GM13977 (cell line): Measurements from ENCODE around the gene TWNK.

Experiments used
- DNase-seq: peaks from one replicate; pipeline ENCODE4 v3.0.0; 2012; ENCODE audit warnings: low spot score
- in situ Hi-C: fragments of 300-500 bp; cut with MboI; formaldehyde crosslinking; loops from one replicate; pipeline ENCODE4 v1.12.0; 2022; ENCODE audit warnings: low sequenced_read_pairs, low pct_unique_long_range_greater_than_20kb, mixed read lengths, inconsistent platforms; ENCODE audit not compliant: unreplicated experiment
- TF ChIP-seq, protein P1 (sequence below): IDR thresholded peaks from 2 replicates; pipeline ENCODE4 v1.5.1; 2012; ENCODE audit warnings: mild to moderate bottlenecking, control low read depth; ENCODE audit not compliant: insufficient read depth; ENCODE audit errors: extremely low read depth, missing control alignments

TWNK gene

GRCh38 chr10:100998991-100999741, 11.8 kb downstream of the TWNK start:
- DNase-seq = peak; percentile 96
- TF ChIP-seq, protein P1, sequence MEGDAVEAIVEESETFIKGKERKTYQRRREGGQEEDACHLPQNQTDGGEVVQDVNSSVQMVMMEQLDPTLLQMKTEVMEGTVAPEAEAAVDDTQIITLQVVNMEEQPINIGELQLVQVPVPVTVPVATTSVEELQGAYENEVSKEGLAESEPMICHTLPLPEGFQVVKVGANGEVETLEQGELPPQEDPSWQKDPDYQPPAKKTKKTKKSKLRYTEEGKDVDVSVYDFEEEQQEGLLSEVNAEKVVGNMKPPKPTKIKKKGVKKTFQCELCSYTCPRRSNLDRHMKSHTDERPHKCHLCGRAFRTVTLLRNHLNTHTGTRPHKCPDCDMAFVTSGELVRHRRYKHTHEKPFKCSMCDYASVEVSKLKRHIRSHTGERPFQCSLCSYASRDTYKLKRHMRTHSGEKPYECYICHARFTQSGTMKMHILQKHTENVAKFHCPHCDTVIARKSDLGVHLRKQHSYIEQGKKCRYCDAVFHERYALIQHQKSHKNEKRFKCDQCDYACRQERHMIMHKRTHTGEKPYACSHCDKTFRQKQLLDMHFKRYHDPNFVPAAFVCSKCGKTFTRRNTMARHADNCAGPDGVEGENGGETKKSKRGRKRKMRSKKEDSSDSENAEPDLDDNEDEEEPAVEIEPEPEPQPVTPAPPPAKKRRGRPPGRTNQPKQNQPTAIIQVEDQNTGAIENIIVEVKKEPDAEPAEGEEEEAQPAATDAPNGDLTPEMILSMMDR = peak; percentile 92
- in situ Hi-C loops = no loop called here

DNA sequence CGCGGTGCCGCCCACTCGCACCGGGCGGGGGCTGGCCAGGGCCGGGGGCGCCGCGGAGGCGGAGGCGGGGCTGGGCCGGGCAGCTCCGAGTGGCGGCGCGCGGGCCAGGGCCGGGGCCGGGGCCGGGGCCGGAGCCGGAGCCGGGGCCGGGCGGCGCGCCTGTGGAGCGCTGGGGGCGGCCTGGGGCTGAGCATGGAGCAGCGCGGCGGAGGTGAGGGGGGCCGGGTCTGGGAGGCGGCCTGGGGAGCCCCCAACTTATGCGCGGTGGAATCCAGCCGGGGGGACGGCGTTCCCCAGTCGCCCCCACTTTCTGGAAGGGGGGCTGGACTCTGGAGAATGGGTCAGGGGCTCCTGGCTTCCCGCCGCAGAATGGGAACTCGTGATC, 12.4 kb downstream of the TWNK start, which contains the start of gene LZTS2:
Gene LZTS2, plus strand, starts transcription at position 67 of the 385 bp plus-strand sequence. CDS start 2,731 bp downstream, outside the sequence.
- TF ChIP-seq, protein P1 = no peak
- DNase-seq = no peak
- in situ Hi-C loops = no loop called here

- in situ Hi-C loops = no loop called here
- TF ChIP-seq, protein P1 = no peak
- no peak for DNase-seq
Observed at GRCh38 chr10:101000127-101000914, 13.0 kb downstream of the TWNK start.

GRCh38 chr10:101000915-101001658, 13.7 kb downstream of the TWNK start:
- no peak for DNase-seq
- in situ Hi-C loops = no loop called here
- TF ChIP-seq, protein P1 = no peak

DNA sequence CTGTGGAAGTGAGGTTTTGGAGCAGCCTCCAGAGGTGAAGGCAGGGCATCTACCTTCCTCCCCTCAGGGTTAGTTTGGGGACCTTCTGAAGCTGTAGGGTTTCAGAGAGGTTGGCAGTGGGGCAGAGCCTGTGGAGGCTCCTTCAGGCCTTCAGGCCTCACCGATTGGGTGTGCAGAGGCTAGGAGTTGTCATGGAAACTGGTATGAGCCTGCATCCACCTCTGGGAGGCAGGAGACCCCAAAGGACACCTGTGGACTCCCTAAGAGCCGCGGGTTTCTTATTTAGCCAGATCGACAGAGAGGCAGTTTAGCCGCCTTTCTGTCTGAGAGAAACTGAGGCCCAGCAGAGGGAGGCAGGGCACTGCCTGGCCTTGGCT, 14.3 kb downstream of the TWNK start:
- in situ Hi-C loops = no loop called here
- DNase-seq = no peak
- TF ChIP-seq, protein P1 = no peak

GRCh38 chr10:101002456-101002855, 15.1 kb downstream of the TWNK start:
- DNase-seq = no peak
- in situ Hi-C loops = no loop called here
- TF ChIP-seq, protein P1 = no peak
